Bronchial epithelial cell (primary cell): ENCODE data around the gene FHIT. TPM values are rescaled to one million over a fixed set of nuclear protein-coding genes. Genes with fewer than 3 reads are reported as not detected.

ENCODE experiments used
- DNase-seq: peaks from one replicate; pipeline ENCODE4 v3.0.0-alpha.2; 2010; ENCODE audit warnings: low read depth
- FAIRE-seq: peaks from 2 replicates; lab custom pipeline; 2011; peaks lifted over from hg19 to GRCh38; lab: Jason Lieb, UNC
- H3K27me3 ChIP-seq: 2 replicates; pipeline ENCODE4 v1.5.1; 2011; ENCODE audit warnings: low read length; ENCODE audit not compliant: control insufficient read depth, insufficient read depth
- H3K36me3 ChIP-seq: 2 replicates; pipeline ENCODE4 v1.5.1; 2011; ENCODE audit warnings: low read length; ENCODE audit not compliant: control insufficient read depth, insufficient read depth
- H3K4me3 ChIP-seq: 2 replicates; pipeline ENCODE4 v1.5.1; 2011; ENCODE audit warnings: mild to moderate bottlenecking, low read depth, low read length, control low read depth
- CTCF ChIP-seq: IDR thresholded peaks from 2 replicates; pipeline ENCODE4 v1.5.1; 2011; ENCODE audit warnings: mild to moderate bottlenecking, moderate library complexity, low read length, control low read depth, inconsistent platforms; ENCODE audit not compliant: insufficient read depth, severe bottlenecking
- total RNA-seq: library from RNA; depleted of rRNA; stranded (reverse); fragments of >200 nt; gene quantifications from 2 replicates; pipeline ENCODE4 v1.2.1, GENCODE V29; 2014

FHIT gene
- total RNA-seq, 1 donor from 2014 or later, result 1.6 TPM

DNA sequence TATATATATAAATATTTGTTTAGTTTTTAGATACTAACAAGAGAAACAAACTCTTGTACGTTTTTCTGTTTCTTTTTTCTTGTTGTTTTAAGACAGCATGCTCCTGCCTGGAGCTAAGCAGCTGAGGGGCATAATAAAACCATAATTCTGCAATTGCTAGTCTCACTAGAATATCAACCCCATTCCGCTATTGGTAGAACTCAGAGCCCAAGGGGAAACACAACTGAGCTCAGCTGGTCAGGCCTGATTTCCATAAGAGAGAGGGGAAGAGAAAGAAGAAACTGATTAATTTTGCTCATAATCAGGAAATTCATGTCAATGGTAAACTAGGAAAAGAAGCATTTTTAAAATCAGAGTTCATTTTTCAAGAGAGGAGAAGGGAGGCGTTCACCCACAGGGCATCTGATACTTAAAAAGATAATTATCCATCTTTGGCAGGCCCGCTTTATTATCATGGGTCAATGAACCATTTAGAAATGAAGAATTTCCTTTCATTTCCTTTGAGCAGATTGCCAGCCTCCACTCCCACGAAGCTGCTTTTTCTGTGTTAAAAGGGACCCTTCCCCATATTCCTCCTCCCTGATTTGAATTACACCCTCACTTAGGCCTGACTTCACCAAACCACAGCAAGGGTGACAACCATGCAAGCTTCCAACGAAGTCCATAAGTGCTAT, 1236.1 kb downstream of the FHIT start:
- DNase-seq, result no peak
- FAIRE-seq, result no peak
- no peak for TF ChIP-seq CTCF
- H3K36me3 ChIP-seq, result no peaks in the 10 kb centered on the region
- no peaks in the 10 kb centered on the region for H3K27me3 ChIP-seq
- no peak overlapping the region for H3K4me3 ChIP-seq

DNA sequence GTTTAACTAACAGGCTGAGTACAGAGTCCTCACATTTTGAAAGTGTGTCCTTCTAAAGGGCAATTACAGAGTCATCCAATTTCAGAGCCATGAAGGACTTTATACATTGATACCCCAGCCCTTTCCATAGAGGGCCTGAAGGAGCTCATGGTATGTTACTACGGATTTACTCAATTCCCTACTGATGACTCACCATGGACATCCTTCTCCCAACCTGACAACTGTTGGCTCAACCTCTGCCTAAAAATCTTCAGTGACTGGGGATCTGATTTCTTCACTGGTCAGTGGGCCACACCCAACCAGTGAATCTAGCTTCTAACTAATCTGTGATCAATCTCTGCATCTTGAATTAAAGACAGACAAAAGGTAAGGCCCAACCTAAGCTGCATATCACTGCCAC, 1238.0 kb downstream of the FHIT start:
- Histone ChIP-seq H3K36me3 (no peaks in the 10 kb centered on the region), H3K27me3 (no peaks in the 10 kb centered on the region), H3K4me3 (no peak overlapping the region)
- TF ChIP-seq CTCF, result no peak
- FAIRE-seq, result peak; percentile 43
- peak; percentile 6 for DNase-seq

DNA sequence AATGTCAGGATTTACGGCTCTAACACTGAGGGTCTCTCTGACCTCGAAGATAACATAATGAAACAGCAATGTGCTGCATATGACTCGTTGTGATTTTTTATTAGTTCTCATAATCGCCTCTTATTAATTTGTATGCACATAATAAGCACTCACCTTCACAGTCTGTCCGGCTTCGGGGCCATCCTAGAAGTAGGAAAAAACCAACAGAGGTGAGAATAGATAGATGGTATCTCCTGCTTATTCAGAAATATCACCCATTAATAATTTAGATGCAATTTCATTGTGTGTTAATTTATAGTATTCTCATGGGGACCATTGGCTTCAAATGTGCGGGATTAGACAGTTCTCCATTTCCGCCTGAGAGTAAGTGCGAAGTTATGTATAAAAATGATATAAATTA, 1240.0 kb downstream of the FHIT start:
- DNase-seq (no peak), FAIRE-seq (no peak)
- H3K27me3 ChIP-seq, result no peaks in the 10 kb centered on the region
- no peak overlapping the region for H3K4me3 ChIP-seq
- no peaks in the 10 kb centered on the region for H3K36me3 ChIP-seq
- TF ChIP-seq CTCF, result no peak

GRCh38 chr3:60010781-60011180, 1240.5 kb downstream of the FHIT start:
- no peak for FAIRE-seq
- no peak for TF ChIP-seq CTCF
- H3K27me3 ChIP-seq, result no peaks in the 10 kb centered on the region

GRCh38 chr3:60009931-60010478, 1241.2 kb downstream of the FHIT start:
- FAIRE-seq, result no peak
- no peaks in the 10 kb centered on the region for H3K36me3 ChIP-seq

More at GRCh38 chr3:60010781-60011180, 1240.5 kb downstream of the FHIT start:
- H3K4me3 ChIP-seq, result no peak overlapping the region
- DNase-seq, result no peak
- no peaks in the 10 kb centered on the region for H3K36me3 ChIP-seq

More at GRCh38 chr3:60009931-60010478, 1241.2 kb downstream of the FHIT start:
- no peaks in the 10 kb centered on the region for H3K27me3 ChIP-seq
- DNase-seq, result no peak
- TF ChIP-seq CTCF, result no peak
- no peak overlapping the region for H3K4me3 ChIP-seq
